GM19372 (cell line): ENCODE measurements around the gene NSMCE4A.
"Not testable (repeated sequence)": the region's sequence is repeated elsewhere in the genome, so short reads cannot be mapped to it uniquely, and the experiment has no call there.

Experiments used
- ATAC-seq: cut with Tn5 transposase; IDR thresholded peaks from one replicate; pipeline ENCODE4 v1.9.1; 2021; ENCODE audit warnings: mild to moderate bottlenecking, low read depth, moderate library complexity; ENCODE audit not compliant: unreplicated experiment

NSMCE4A gene, protein sequence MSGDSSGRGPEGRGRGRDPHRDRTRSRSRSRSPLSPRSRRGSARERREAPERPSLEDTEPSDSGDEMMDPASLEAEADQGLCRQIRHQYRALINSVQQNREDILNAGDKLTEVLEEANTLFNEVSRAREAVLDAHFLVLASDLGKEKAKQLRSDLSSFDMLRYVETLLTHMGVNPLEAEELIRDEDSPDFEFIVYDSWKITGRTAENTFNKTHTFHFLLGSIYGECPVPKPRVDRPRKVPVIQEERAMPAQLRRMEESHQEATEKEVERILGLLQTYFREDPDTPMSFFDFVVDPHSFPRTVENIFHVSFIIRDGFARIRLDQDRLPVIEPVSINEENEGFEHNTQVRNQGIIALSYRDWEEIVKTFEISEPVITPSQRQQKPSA

DNA sequence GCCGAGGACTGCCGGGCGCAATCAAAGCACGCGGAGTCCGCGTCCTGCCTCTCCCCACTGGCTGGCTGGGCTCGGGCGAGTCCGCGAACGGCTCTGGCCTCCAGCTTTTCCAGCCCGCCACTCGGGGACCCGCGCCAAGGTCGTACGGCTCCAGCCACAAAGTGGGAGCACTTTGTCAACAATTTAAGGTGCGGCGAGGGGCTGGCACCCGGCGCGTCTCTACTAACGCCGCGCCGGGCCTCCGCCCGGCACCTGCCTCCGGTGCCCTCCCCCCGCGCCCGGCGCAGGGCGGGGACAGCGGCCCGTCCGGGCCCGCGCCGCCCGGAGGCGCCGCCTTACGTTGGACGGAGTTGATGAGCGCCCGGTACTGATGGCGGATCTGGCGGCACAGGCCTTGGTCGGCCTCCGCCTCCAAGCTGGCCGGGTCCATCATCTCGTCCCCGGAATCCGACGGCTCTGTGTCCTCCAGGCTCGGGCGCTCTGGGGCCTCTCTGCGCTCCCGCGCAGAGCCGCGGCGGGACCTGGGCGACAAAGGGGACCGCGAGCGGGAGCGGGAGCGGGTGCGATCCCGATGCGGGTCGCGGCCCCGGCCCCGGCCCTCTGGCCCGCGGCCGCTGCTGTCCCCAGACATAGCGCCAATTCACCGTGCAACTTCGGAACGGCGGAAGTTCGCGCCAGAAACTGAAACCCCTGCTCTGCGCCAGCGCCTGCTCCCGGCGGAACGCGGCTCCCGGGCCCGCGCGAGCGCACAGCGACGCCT is at the start of gene NSMCE4A:
TSS of gene NSMCE4A (minus strand) at position 683 of the 760 bp plus-strand sequence. CDS start at position 631, 52 bp downstream.
- ATAC-seq, result peak; percentile 75

DNA sequence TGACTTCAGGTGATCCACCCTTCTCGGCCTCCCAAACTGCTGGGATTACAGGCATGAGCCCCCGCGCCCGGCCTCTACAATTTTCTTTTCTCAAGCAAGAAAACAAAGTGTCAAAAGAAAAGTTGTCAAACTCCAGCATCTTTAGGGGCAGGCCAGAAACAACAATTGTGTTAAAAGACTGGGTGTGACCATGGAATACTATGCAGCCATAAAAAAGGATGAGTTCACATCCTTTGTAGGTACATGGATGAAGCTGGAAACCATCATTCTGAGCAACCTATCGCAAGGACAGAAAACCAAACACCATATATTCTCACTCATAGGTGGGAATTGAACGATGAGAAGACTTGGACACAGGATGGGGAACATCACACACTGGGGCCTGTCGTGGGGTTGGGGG is 48.2 kb upstream of the NSMCE4A start:
- not testable (repeated sequence) for ATAC-seq

DNA sequence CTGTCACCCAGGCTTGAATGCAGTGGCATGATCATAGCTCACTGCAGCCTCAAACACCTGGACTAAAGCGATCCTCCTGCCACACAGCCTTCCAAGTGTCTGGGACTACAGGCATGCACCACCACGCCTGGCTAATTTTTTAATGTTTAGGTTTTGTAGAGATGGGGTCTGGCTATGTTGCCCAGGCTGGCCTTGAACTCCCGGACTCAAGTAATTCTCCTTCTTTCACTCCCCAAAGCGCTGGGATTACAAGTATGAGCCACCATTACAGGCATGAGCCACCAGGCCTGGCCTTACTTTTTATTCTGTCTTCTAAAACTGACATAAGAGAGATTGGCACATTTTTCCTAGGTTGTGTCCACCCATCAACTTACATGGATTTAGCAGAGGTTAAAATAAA is 47.3 kb upstream of the NSMCE4A start:
- ATAC-seq, result no peak

DNA sequence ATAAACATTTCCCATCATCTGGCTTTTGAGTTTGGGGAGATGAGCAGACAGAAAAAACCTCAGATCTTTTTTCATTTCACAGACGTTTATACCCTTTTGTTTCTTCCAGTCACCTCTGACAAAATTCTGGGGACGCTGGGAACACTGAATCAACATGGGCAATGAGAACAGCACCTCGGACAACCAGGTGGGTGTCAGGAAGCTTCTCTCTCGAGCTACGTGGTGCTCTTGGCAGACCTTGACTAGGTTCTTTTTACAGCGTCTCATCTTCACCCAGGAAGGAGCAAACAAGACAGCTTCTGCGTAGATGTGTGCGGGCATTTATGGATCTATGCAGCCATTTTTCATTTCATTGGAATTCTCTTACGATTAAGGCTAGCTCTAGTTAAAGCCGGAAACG is 46.8 kb upstream of the NSMCE4A start:
- no peak for ATAC-seq

DNA sequence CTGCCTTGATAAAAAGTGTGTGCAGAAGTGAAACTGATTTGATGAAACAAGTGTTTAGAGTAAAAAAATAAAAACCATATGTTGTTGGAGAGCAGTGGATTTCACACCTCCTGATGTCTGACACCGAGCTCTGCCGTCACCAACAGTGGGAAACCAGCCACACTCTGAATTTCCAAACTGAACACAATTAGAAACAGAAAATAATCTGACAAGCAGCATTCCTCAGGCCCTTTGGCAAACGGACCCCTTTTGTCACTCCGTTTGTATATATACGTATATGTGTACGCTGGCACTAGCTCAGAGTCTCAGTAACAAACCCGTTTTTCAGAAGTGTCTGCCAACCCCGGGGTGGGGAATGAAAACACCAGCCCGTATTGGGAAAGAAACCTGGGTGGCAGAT is 46.4 kb upstream of the NSMCE4A start:
- ATAC-seq, result no peak

DNA sequence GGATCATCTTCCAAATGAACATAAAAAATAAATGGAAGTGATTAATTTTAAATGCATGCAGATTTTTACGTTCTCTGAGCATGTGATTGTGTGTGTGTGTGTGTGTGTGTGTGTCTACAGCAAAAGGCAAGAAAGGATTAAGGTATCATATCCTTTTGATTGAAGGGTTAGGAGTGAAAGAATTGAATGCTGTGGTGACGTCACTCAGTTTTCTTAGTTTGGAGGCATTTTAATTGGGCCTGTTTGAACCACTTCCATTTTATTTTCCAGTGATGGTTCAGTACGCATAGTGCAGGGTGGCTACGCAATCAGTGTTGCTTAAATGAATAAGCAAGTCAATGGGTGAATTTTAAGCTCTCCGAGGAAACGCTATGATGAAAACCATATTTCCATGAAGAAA is 45.2 kb upstream of the NSMCE4A start:
- ATAC-seq, result no peak

DNA sequence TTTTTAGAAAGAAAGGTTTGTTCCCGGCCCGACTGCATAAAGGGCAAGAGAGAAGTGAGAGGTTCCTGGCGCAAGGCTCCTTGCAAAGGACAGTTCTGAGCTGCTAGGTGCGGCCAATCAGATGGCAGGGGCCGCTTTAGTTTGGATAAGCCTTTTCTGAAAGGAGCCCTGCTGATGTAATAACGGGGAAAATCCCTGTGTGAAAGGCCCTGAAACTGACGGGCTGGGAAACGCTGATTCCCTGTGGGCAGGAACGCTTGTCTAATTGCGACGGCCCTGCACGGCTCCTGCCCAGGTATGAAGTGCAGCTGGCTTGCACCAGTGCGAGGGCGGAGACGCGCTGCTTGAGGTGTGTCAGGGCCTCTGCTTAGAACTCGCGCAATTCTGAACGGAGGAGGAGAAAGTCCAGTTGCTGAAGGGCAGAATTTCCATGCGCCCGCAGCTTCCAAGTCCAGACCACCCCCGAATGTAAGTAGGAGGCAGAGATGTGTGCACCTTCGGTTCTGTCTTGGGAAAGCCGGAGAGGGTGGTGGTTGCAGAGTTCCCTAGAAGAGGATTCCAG is 44.5 kb upstream of the NSMCE4A start:
- ATAC-seq, result no peak

DNA sequence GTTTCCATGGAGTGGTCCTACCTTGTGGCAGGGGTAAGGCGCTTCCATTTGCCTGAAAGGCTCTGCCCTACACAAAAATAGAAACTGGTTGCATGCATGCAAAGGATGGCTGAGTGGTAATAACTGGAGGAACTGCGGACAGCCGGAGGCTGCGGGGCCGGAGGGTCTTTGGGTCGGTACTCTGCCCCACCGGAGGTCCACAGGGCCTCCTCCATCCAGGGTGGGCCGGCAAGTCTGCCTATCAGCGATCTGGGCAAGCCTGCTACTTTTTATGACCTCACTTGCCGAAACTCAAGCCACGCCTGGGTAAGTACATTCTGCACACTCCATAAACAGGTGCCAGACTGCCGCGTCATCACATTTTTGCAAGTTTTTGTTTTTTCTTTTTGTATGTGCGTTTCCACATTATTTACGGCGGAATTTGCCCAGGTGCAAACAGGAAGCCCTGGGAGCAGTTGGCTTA is 44.0 kb upstream of the NSMCE4A start:
- no peak for ATAC-seq

DNA sequence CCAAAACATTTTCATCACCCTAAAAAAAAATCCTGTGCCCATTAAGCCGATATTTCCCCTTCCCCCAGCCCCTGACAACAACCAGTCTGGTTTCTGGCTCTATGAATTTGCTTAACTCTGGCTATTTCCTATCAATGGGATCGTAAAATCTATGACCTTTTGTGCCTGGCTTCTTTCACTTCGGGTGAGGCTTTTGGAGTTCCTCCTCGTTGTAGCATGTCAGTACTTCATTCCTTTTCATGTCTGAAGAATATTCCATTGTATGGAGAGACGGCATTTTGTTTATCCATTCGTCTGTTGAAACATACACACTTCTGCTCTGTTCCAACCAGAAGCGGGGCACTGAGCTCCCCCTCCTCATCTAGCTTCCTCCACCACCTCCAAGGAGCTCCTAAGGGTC is 43.5 kb upstream of the NSMCE4A start:
- ATAC-seq, result no peak

DNA sequence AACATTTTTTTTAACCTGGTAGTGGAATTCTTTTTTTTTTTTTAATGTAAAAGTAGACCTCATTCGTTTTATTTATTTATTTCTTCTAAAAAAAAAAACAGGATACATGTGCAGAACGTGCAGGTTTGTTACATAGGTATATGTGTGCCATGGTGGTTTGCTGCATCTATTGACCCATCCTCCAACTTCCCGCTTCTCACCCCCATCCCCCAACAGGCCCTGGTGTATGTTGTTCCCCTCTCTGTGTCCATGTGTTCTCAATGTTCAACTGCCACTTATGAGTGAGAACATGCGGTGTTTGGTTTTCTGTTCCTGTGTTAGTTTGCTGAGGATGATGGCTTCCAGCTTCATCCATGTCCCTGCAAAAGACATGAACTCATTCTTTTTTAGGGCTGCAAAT is 42.9 kb upstream of the NSMCE4A start:
- not testable (repeated sequence) for ATAC-seq

DNA sequence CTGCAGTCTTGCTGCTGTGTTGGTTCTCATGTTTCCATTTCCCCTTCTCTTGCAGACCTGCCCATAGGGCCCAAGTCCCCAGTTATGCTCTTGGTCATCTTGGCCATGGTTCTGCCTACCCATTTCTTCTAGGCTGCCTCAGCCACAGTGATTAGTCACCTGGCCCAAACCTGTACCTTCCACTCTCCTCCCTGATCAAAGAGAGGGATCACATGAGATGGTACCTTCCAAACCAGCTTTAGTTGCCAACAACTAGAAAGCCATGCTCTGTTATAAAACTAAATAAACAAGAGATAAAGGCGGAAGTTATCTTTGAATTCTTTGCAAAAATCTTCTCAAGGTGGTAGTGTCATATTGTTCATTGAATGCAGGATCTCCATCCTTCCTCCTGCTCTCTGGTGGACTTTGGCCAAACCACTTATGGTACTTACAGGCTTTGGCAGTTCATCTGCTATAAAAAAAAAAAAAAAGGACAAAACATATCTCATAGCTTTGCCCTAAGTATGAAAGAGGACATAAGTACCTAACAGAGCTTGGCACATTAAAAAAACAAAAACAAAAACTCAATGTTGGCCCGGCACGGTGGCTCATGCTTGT is 39.7 kb upstream of the NSMCE4A start:
- ATAC-seq, result no peak

DNA sequence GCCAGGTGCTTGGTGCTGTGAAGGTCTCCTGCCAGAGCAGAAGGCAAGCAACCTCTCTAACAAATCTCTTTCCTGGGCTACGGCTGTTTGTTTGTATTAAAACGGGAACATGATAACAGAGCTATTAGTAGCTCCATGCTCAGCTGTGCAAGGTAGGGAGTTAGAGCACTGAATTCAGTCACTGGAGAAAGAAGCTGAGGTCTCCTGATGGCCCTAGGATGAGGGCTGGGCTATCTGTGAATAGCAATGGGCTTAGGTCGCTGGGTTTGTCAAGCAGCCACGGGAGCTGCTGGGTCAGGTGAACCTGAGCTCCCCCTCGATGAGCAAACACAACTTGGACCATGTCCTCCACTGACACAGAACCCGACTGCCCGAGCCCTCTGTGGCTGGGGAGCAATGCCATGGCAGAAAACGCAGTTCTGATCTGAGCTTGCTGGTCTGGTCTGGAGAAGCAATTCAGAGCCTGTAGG is 38.3 kb upstream of the NSMCE4A start:
- ATAC-seq, result no peak

DNA sequence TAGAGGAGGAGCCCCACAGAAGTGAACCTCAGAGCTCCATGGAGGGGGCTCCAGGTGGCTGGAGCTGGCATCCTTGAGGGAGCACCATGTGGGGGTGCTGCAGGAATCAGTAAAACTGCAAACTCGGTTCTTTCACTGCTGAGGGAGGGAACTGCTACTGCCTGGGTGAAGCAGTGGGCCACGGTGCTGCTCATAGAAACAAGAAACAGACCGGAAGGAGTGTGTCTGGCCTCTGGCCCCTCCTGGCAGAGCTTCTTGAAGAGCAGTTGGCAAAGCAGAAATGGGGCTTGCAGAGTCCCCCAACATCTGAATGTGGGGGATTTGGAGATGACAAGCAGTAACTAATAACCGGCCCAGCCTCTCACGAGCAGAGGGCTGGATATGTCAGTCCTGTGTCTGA is 37.7 kb upstream of the NSMCE4A start:
- no peak for ATAC-seq

DNA sequence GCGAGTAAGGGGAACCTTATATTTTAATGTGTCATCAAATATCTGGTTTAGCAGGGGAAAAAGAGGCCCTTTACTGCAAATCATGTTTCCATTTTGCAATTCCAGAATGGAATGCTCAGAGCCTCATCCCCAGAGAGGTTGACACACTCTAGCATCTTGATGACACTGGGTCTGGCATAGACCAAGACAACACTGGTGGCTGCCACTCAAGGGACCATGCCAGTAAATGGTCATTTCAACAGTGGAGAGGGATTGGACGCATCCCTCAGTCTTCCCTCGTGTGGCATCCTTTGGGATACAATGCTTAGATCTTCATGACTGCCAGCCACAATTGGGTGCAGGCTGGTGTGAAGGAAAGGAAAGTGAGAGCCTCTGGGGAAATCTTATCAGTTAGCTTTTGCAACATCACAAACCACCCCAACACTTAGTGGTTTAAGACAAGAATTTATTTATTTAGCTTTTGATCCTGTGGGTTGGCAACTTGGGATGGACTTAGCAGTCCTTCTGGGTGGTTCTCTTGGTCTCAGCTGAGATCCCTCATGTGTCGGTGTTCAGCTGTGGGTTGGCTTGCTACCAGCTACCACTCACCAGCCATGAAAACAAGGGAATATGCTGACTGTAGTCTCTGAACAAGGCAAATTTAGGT is 35.5 kb upstream of the NSMCE4A start:
- ATAC-seq, result no peak

DNA sequence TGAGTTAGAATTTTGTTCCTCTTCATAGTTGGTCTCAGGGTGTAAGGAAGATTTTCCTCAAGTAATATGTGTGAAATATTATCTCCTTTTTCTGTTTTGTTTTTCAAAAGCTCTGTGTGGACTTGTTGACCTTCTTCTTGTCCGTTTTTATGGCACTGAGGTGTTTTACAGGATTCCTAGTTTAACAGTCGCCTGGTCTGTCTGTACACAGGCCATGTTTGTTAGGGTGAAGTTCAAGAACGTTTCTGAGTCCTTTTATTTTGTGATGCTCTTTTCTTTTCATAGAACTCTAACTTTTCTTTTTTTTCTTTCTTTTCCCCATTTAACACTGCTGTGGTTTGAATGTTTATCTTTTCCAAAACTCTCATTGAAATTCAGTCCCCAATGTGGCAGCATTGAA is 32.4 kb upstream of the NSMCE4A start:
- no peak for ATAC-seq

DNA sequence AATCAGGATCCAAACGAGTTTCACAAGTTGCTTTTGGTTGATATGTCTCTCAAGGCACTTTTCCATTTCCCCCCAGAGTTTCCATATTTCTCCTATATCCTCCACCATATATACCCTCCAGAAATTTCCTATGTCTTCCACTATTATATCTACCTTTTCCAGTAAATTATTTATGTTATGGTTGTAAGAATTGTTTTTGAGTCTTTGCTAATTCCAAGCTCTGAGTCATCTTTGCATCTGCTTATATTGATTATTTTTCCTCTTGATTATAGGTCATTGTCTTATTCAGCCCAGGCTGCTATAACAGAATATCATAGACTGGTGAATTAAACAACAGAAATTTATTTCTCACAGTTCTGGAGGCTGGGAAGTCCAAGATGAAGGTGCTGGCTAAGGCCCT is 26.7 kb upstream of the NSMCE4A start:
- no peak for ATAC-seq

DNA sequence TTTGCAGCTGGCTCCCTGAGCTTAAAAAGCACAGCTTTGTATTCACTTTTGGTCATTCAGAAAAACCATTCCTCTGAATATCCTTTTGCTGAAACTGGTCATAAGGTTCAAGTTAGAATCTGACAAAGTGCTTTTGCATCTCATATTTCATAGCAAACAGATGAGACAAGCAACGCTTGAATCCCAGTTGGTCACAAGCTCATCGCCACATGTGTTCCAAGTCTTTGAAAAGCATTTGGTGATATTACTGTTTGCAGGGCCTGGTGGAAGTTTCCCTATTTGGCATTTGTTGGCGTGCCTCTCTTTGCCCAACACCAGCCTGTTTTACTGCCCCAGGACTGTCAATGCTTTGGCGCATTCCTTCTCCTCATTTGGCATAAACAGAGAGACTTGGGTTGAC is 24.3 kb upstream of the NSMCE4A start:
- ATAC-seq, result no peak

DNA sequence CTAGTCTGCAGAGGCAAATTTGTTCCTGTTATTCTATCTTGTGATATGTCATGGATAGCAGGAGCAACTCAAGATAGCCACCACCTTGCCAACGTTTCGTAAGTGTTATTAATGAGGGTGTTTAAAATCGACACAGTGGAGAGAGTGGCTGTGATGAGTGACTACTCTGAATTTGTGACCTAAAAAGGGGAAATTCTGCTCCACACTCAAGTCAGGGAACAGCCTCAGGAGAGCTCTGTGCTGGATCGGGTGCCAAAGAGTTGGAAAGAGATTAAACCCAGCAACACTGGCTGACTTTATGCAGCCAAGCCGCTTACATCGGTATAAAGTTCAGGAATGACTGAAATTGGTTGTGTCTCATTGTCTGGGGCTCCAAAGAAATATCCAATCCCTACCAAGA is 23.4 kb upstream of the NSMCE4A start:
- ATAC-seq, result no peak

DNA sequence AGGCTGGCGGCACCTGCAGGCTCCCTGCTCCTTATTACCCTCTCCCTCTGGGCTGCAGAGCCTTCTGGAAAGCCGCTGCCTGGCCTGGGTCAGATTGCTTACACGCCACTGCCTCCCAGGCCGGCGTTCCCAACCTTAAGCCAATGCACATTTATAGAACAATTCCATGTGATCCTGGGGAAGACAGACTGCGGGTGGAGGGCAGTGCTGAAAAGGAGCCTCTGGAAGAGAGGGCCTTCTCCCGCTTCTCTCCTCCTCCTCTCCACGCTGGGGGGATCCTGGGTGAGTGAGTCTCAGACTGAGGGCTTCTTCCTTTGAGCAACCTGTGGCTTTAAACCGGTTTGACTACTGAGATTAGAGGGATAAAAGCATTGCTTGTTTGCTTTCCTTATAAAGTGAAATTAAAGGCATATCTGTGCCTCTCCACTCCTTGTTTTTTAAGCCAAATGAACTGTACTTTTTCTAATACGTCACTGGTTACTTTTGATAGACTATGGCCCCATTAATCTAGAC is 19.5 kb upstream of the NSMCE4A start:
- ATAC-seq, result no peak

DNA sequence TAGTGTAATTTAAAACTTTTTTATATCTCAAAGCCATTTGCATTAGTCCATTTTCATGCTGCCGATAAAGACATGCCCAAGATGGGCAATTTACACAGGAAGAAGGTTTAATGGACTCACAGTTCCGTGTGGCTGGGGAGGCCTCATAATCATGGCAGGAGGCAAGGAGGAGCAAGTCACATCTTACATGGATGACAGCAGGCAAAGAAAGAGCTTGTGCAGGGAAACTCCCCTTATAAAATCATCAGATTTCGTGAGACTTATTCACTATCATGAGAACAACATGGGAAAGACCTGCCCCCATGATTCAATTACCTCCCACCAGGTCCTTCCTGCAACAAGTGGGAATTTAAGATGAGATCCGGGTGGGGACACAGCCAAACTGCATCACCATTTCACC is 16.7 kb upstream of the NSMCE4A start:
- ATAC-seq, result not testable (repeated sequence)
